ENCODE measurements around the gene GCLC.

Gene GCLC

DNA sequence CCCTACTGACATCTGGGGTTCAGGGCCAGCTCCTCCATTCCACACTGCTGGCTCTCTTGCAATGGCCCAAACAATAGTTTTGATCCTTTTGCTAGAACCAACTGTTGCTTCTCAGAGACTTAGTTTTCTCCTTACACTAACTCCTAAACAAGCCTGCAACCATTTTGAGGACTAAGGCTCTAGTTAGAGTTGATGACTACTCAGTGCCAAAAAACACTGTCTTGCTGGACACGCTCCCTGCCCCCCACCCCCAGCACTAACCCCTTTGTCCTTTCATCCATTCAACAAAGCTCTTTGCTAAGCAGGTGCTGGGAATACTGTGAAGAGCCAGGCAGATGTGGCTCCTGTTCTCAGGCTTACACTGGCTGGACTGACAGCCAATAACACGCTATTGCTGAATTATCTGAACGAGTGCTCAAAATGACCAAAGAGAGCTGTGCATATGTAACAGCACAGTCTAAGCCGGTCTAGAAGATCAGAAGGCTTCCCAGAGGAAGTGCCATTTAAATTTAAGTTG is 17.6 kb downstream of the GCLC start:
- peak; percentile 59 for FAIRE-seq
- no peak for DNase-seq (ENCODE audit: low spot score)

- DNase-seq (ENCODE audit: low spot score) (no peak), FAIRE-seq (no peak)
Measured at GRCh38 chr6:53526000-53526399, 18.9 kb downstream of the GCLC start.

GRCh38 chr6:53524455-53524815 is 20.5 kb downstream of the GCLC start:
- DNase-seq (ENCODE audit: low spot score) (no peak), FAIRE-seq (no peak)

DNA sequence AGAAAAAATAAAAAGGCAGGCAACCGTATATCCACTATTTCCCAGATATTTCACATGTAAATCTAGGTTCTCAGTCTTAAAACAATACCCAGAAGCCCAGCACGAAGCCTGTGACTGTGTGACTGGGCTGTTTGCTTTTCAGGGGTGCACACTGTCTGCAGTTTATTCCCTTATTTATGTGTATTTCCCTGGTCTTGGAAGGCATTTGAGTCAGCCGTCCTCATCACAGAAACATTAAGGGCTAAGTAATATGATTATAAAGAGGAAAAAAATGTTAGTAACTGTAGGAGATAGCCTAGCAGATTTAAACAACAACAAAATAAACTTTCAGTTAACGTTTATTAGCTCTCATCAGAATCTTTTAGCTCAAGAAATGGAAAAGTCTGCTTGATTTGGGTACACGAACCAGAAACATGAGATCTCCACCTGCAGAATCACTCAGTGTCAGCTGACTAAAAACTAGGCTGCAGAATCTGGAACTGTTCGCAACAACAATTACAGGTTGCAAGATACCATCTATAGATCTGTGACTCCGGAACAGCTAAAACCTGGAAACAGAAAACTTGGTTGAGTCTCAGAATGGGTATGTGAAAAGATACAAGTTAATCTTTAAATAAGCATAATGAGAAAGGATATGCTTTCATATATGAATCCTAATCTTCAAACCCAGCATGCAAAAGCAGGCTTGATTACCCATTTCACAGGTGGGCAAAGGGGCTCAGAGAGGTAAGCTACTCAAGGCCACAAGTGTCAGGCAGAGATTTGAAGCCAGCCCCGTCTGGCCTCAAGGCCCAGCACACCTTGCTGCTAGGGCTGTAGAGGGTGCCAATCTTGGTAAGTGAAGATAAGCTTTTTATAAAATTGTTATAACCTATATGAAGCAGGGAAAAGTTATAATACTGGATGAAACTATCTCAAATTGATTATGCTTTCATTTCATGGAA is 21.1 kb downstream of the GCLC start:
- no peak for FAIRE-seq
- no peak for DNase-seq (ENCODE audit: low spot score)

DNA sequence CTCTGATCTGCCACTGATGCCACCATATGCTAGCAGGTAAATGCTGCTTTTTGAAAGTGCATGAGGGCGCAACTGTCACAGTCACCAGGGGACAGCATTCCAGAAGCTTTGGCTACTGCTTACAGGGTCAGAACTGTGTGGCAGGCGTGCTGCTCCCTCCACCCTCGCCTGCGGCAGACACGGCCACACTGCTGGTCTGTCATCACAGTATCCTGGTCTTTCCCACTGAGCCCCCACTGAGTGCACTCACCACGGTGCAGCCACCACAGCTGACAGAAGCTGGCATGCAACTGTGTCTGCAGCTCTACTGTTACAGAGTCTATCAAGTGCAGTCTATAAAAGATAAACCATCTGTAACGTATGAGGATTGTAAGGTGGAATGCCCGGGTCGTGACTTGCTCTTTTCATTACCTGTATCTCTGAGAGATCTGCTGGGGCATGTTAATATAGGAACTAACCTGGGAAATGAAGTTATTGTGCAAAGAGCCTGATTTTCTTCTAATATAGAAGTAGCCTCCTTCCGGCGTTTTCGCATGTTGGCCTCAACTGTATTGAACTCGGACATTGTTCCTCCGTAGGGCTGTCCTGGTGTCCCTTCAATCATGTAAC is 24.5 kb downstream of the GCLC start:
- FAIRE-seq (peak; percentile 23), DNase-seq (ENCODE audit: low spot score) (no peak)

- no peak for FAIRE-seq
Measured at GRCh38 chr6:53518862-53519261, 26.0 kb downstream of the GCLC start.

DNA sequence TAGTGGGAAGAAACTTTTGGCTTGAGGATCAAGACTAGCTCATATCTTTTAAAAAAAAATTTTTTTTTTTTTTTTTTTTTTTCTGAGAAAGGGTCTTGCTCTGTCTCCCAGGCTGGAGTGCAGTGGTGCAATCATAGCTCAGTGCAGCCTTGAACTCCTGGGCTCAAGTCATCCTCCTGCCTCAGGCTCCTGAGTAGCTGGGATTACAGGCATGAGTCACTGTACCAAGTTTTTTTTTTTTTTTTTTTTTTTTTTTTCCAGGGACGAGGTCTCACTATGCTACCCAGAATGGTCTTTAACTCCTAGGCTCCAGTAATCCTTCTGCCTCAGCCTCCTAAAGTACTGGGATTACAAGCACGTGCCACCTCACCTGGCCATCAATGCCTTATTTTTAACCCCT is 27.9 kb downstream of the GCLC start:
- no peak for DNase-seq (ENCODE audit: low spot score)
- no peak for FAIRE-seq

More at GRCh38 chr6:53518862-53519261, 26.0 kb downstream of the GCLC start:
- no peak for DNase-seq (ENCODE audit: low spot score)

DNA sequence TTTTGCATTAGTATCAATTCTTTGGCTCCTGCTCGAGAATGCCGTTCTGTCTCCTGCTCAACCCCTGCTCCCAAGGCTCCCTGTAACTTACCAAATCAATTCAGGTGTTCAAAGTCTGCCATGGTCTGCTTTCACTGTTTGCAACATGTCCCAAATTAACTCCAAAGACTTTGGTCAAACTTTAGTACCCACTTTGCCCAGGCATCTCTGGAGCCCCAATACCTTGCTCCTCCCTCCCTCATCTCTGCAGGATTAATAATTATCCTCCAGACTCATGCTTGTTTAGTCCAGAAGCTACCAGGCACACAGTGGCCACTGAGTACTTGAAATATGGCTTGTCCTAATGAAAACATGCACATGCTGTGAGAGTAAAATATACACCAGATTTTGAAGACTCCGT is 30.2 kb downstream of the GCLC start:
- DNase-seq (ENCODE audit: low spot score) (no peak), FAIRE-seq (no peak)

- FAIRE-seq: no peak
- DNase-seq (ENCODE audit: low spot score): no peak
Measured at GRCh38 chr6:53513519-53513966, 31.4 kb downstream of the GCLC start.

DNA sequence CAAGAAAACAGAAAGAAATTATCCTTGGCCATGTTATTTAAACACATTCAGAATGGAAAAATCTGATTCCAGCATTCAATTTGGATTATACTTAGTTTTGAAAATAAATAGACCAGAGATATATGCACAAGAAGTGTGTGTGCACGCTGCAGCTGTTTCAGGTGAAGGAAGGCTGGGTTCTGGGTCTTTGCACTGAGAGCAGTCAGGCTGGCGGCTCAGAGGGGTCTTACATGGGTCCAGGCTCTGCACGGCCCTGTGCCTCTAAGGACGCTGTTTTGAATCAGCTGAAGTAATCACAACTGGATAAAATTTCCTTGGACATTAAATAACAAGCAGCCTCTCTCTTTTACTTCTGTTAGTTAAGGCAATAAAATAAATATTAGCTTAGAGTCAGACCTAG is 31.8 kb downstream of the GCLC start:
- DNase-seq (ENCODE audit: low spot score) (no peak), FAIRE-seq (no peak)

DNA sequence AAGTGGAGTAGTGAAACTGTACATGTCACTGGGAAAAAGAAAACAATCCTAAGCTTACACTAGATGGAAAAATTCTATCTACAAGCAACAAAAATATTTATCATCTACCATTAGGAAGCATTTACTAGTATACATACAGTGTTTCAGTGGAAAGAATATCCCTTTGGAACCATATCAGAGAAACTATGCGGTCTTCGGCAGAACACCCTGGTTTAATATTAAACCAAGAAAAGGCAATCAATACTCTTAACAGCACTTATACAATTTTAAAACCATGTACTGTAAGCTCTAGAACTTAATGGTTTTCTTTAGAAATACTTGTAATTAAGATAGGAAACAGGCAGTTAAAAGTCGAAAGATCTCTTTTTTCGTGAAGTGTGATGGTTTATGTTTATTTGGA is 32.3 kb downstream of the GCLC start:
- FAIRE-seq: no peak

DNA sequence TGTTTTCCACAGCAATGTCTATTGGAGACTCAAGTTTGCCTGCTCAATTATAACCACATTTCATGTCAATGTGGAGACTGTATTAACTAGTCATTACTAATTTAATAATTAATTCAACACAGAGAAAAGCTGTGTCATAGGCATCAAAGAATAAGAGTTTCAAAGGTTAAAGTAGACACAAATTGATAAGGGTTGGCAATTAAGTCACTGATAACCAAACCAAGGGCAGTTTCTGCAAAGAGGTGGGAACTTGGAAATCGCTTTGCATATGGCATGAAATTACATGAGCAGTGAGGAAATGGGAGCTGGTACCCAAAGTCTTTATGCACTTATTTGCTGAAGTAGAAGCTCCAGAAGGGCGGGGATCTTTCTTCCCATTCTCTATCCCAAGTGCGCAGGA is 34.2 kb downstream of the GCLC start:
- FAIRE-seq: no peak
- DNase-seq (ENCODE audit: low spot score): no peak

More for the DNA sequence above, 32.3 kb downstream of the GCLC start:
- DNase-seq (ENCODE audit: low spot score): no peak

GRCh38 chr6:53506872-53507271 is 38.0 kb downstream of the GCLC start:
- FAIRE-seq (no peak), DNase-seq (ENCODE audit: low spot score) (no peak)

GRCh38 chr6:53504512-53504911 is 40.4 kb downstream of the GCLC start:
- FAIRE-seq (no peak), DNase-seq (ENCODE audit: low spot score) (no peak)

DNA sequence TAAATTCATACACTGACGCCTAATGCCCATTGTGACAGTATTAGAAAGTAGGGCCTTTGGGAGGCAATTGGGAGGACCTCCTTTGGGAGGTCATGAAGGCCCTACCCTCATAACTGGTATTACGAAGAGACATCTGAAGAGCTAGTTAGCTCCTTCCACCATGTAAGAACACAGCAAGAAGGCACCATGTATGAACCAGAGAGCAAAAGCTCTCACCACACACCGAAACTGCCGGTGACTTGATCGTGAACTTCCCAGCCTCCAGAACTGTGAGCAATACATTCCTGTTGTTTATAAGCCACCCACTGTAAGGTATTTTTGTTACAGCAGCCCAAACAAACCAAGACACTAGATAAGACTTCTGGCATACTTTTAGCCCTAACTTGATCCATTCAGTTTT is 41.8 kb downstream of the GCLC start:
- no peak for FAIRE-seq
- no peak for DNase-seq (ENCODE audit: low spot score)

GRCh38 chr6:53501432-53501831 is 43.5 kb downstream of the GCLC start:
- FAIRE-seq: no peak
- no peak for DNase-seq (ENCODE audit: low spot score)

GRCh38 chr6:53500095-53500494 is 44.8 kb downstream of the GCLC start:
- no peak for DNase-seq (ENCODE audit: low spot score)
- FAIRE-seq: no peak

- FAIRE-seq (no peak), DNase-seq (ENCODE audit: low spot score) (no peak)
Measured at GRCh38 chr6:53499094-53499493, 45.8 kb downstream of the GCLC start.

DNA sequence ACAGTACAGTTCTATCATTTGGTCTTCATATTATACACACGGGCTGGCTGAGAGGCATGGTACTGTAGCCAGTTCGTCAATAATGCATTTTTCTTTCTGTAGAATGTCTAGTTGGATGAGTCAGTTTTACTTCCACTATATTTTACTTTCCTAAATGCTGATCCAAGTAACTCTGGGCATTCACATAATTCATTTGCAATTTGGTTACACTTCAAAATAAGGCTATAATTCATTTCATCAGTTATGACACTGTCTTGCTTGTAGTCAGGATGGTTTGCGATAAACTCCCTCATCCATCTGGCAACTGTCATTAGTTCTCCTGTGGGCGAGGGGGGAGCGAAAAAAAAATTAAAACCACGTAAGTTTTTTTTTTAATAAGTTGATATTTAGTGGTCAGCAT is 46.3 kb downstream of the GCLC start:
- FAIRE-seq: no peak

DNA sequence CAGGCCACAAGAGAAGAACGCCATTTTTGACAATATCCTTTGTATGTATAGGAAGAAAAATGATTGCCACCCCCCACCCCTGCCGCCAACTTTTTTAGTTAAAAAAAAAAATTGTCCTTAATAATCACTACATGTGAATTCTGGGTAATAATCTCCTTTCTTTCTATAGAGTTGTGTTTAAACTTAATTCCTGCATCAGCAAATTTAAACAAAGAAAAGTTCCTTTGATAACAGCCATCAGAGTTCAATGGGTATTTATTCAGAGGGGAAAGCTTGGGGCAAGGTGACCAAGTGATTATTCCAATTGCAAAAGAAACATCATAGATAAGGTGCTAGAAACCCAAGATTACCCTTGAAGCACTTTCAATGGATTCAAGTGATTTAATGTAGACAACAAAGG is 47.0 kb downstream of the GCLC start:
- no peak for FAIRE-seq
- no peak for DNase-seq (ENCODE audit: low spot score)

More for the DNA sequence above, 46.3 kb downstream of the GCLC start:
- DNase-seq (ENCODE audit: low spot score): no peak

DNA sequence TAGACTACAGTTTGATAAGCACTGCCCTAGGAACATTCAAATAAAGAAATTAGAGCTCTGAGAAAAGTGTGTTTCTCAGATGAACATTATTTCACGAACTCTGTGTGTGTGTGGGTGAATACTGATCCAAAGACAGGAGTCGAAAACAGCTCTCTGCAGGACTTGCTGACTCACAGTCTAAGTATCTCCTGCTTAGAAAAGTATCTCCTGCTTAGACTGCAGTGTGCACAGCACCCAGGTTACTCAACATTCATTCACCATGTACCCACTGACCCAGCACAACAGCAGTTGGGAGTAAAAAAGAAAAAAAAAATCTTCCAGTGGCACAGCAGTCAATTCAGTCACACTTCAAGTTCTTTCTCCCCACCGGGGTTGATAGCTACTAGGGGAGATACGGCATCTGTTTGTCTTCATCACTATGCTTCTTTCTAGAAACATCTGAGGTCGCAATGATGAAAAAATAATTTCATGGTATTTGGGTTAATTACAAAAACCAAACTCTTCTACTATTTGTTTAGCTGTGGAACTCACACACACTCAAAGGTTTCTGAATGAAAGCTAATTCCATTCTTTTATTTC is 48.0 kb downstream of the GCLC start:
- peak; percentile 77 for DNase-seq (ENCODE audit: low spot score)
- FAIRE-seq: no peak
